ENCODE results near the gene SLC2A11. TPM values are rescaled to one million over a fixed set of nuclear protein-coding genes. Genes with fewer than 3 reads are reported as not detected.

Gene SLC2A11
- polyA plus RNA-seq, 2 of the 4 experiments (the other 2 are of a cell fraction): 5.6 to 12.4 TPM

GRCh38 chr22:23912293-23912903 is 54.7 kb downstream of the SLC2A11 start (continued):
- TF ChIP-seq, protein P1, sequence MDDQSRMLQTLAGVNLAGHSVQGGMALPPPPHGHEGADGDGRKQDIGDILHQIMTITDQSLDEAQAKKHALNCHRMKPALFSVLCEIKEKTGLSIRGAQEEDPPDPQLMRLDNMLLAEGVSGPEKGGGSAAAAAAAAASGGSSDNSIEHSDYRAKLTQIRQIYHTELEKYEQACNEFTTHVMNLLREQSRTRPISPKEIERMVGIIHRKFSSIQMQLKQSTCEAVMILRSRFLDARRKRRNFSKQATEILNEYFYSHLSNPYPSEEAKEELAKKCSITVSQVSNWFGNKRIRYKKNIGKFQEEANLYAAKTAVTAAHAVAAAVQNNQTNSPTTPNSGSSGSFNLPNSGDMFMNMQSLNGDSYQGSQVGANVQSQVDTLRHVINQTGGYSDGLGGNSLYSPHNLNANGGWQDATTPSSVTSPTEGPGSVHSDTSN (IDR thresholded peaks at IDR 0.05): no peak
- TF ChIP-seq CHD2 (IDR thresholded peaks at IDR 0.05; ENCODE audit: low read length, partially characterized antibody) (no peak), RCOR1 (IDR thresholded peaks at IDR 0.05; ENCODE audit: low read depth, low read length) (no peak), CHD4 (IDR thresholded peaks at IDR 0.05; ENCODE audit: borderline replicate concordance) (no peak), RFX5 (IDR thresholded peaks at IDR 0.05) (no peak), NFE2L2 (conservative IDR thresholded peaks at IDR 0.05; ENCODE audit: low read length) (no peak), GATA3 (IDR thresholded peaks at IDR 0.05; ENCODE audit: borderline replicate concordance) (no peak)

- no peak for DNase-seq (ENCODE audit: low read depth in 1 of 2, low spot score in 1 of 2)
- H3K9me3 ChIP-seq: no peaks in the 10 kb centered on the region
- CTCF ChIA-PET: interaction anchor here (0.9 to 1.5 kb wide), 5 partner anchors 10 to 64 kb away, joined by 3 to 8 read pairs (median 4); partner anchors contain the start of gene MIF
- no peak for FAIRE-seq
- no peak overlapping the region for H3K27ac ChIP-seq
- TF ChIP-seq RARB (CRISPR knock-in tag; IDR thresholded peaks at IDR 0.05): no peak
- no peak for TF ChIP-seq HOXB5 (CRISPR knock-in tag; IDR thresholded peaks at IDR 0.05)
- TF ChIP-seq ZFP36 (IDR thresholded peaks at IDR 0.05; ENCODE audit: borderline replicate concordance, partially characterized antibody): no peak
- TF ChIP-seq EHMT2 (IDR thresholded peaks at IDR 0.05; ENCODE audit: low read depth): no peak
- TF ChIP-seq POLR2AphosphoS2 (conservative IDR thresholded peaks at IDR 0.05; ENCODE audit: low read length): no peak
- TF ChIP-seq, protein P2, sequence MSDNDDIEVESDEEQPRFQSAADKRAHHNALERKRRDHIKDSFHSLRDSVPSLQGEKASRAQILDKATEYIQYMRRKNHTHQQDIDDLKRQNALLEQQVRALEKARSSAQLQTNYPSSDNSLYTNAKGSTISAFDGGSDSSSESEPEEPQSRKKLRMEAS (IDR thresholded peaks at IDR 0.05): no peak
- no peak for TF ChIP-seq RAD21 (conservative IDR thresholded peaks at IDR 0.05 in 1 of 2, IDR thresholded peaks at IDR 0.05 in 1 of 2)
- TF ChIP-seq ZSCAN20 (CRISPR knock-in tag; IDR thresholded peaks at IDR 0.05): no peak
- TF ChIP-seq, protein P1 (IDR thresholded peaks at IDR 0.05): no peak
- TF ChIP-seq SMC3 (IDR thresholded peaks at IDR 0.05): no peak
- TF ChIP-seq PHF8 (IDR thresholded peaks at IDR 0.05; ENCODE audit: borderline replicate concordance, low read depth): no peak
- TF ChIP-seq CEBPB (IDR thresholded peaks at IDR 0.05): no peak
- TF ChIP-seq KDM5A (IDR thresholded peaks at IDR 0.05): no peak
- no peak for TF ChIP-seq FOXS1 (CRISPR knock-in tag; IDR thresholded peaks at IDR 0.05)
- TF ChIP-seq FOSB (CRISPR knock-in tag; IDR thresholded peaks at IDR 0.05): no peak
- TF ChIP-seq NR3C1 (IDR thresholded peaks at IDR 0.05): no peak
- H3K4me1 ChIP-seq: no peaks in the 10 kb centered on the region
- ATAC-seq: no peak
- POLR2A ChIA-PET: no interaction called here
- no peak overlapping the region for H3K4me2 ChIP-seq
- 10% methylated on average over 1 of the region's 1 CpG for WGBS (ENCODE audit: missing lambda C conversion rate)
- no peak overlapping the region for H3K4me3 ChIP-seq
Observed at GRCh38 chr22:23913306-23913660, 55.6 kb downstream of the SLC2A11 start.

- DNase-seq (ENCODE audit: low read depth in 1 of 2, low spot score in 1 of 2) (no peak), ATAC-seq (no peak), FAIRE-seq (no peak)
- H3K27ac ChIP-seq: no peak overlapping the region
- H3K4me3 ChIP-seq: no peak overlapping the region
- TF ChIP-seq HOXB5 (CRISPR knock-in tag; IDR thresholded peaks at IDR 0.05) (no peak), NR3C1 (IDR thresholded peaks at IDR 0.05) (no peak), PHF8 (IDR thresholded peaks at IDR 0.05; ENCODE audit: borderline replicate concordance, low read depth) (no peak), JUN (IDR thresholded peaks at IDR 0.05) (no peak), MYC (IDR thresholded peaks at IDR 0.05; ENCODE audit: borderline replicate concordance, low read length) (no peak), ZSCAN20 (CRISPR knock-in tag; IDR thresholded peaks at IDR 0.05) (no peak), CEBPB (IDR thresholded peaks at IDR 0.05) (no peak), EP300 (IDR thresholded peaks at IDR 0.05) (no peak), MAZ (IDR thresholded peaks at IDR 0.05; ENCODE audit: borderline replicate concordance, low read depth, low read length) (no peak), ESRRA (IDR thresholded peaks at IDR 0.05; ENCODE audit: borderline replicate concordance, low read length) (no peak), JUNB (IDR thresholded peaks at IDR 0.05) (no peak), BCL3 (IDR thresholded peaks at IDR 0.05) (no peak), TFCP2L1 (CRISPR knock-in tag; IDR thresholded peaks at IDR 0.05) (no peak)
- TF ChIP-seq, protein P2 (IDR thresholded peaks at IDR 0.05): no peak
- ChIA-PET CTCF (interaction anchor here (0.9 to 1.5 kb wide), 3 partner anchors 9 to 64 kb away, joined by 3 to 4 read pairs (median 4); no protein-coding TSS in a partner anchor), POLR2A (no interaction called here)
- WGBS (ENCODE audit: missing lambda C conversion rate): 60% methylated on average over 23 of the region's 44 CpGs
- H3K4me2 ChIP-seq: no peak overlapping the region
- H3K9me3 ChIP-seq: no peaks in the 10 kb centered on the region
- no peaks in the 10 kb centered on the region for H3K4me1 ChIP-seq
Observed at GRCh38 chr22:23913661-23914353, 56.1 kb downstream of the SLC2A11 start.

Measured in A549 (cell line).